ENCODE results near the gene RASA3. TPM values are rescaled to one million over a fixed set of nuclear protein-coding genes. Genes with fewer than 3 reads are reported as not detected.

RASA3 gene
- total RNA-seq, 1 experiment from 2014 or later = 18.6 TPM

DNA sequence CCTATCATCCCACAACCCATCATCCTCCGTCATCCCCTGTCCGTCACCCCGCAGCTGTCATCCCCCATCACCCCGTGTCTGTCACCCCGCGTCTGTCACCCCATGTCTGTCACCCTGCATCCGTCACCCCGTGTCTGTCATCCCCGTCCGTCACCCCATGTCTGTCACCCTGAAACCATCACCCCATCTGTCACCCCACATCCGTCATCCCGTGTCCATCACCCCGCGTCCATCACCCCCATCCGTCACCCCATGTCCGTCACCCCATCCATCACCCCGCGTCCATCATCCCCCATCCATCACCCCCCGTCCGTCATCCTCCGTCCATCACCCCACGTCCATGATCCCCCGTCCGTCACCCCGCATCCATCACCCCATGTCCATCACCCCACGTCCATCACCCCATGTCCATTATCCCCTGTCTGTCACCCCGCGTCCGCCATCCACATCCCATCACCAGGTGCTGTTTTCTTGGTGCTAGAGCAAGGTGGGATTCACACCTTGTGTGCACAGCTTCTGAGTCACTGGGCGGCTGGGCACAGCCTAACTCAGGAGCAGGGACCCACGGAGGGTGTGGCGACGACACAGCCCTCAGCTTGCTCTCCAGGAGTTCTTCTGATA lies 24.2 kb downstream of the RASA3 start:
- Histone ChIP-seq H3K9me2 (ENCODE audit: insufficient read depth) (no peaks in the 10 kb centered on the region), H3K27ac (ENCODE audit: low read depth, low read length) (no peak overlapping the region), H3K4me1 (ENCODE audit: control insufficient read depth in 1 of 2, insufficient read depth in 2 of 2, low read length in 2 of 2) (no peaks in the 10 kb centered on the region), H4K20me1 (ENCODE audit: insufficient read depth) (no peaks in the 10 kb centered on the region), H3K27me3 (ENCODE audit: insufficient read depth, low read length) (no peaks in the 10 kb centered on the region), H3K4me2 (ENCODE audit: low read length) (no peak overlapping the region), H3K79me2 (ENCODE audit: insufficient read depth, low read length) (peaks cover 71% of the 10 kb centered on the region), H2AFZ (ENCODE audit: low read depth, low read length, poor library complexity, severe bottlenecking) (no peak overlapping the region), H3K4me3 (replicated peaks in 1 of 2; ENCODE audit: low read depth in 1 of 2, low read length in 2 of 2) (no peak overlapping the region), H3K9ac (ENCODE audit: low read length) (no peak overlapping the region), H3K9me3 (ENCODE audit: control insufficient read depth in 1 of 2, insufficient read depth in 1 of 2, low read depth in 1 of 2, low read length in 2 of 2) (no peaks in the 10 kb centered on the region), H3K36me3 (ENCODE audit: control insufficient read depth in 1 of 2, insufficient read depth in 2 of 2, low read length in 2 of 2) (no peaks in the 10 kb centered on the region)
- POLR2A ChIA-PET = no interaction called here
- CTCF ChIA-PET = no interaction called here
- no peak for TF ChIP-seq POLR2AphosphoS5 (IDR thresholded peaks at IDR 0.05; ENCODE audit: low read depth, low read length)
- TF ChIP-seq ZNF274 (IDR thresholded peaks at IDR 0.05; ENCODE audit: low read depth, low read length) = no peak
- no peak for TF ChIP-seq RAD21 (IDR thresholded peaks at IDR 0.05; ENCODE audit: low read depth)
- no peak for TF ChIP-seq SRF (IDR thresholded peaks at IDR 0.05; ENCODE audit: low read depth)
- no peak for TF ChIP-seq YY1 (IDR thresholded peaks at IDR 0.05; ENCODE audit: extremely low read depth, insufficient replicate concordance, low read depth, low read length)
- TF ChIP-seq SIN3A (IDR thresholded peaks at IDR 0.05; ENCODE audit: low read depth) = no peak
- no peak for TF ChIP-seq JUND (IDR thresholded peaks at IDR 0.05)
- TF ChIP-seq, protein P1, sequence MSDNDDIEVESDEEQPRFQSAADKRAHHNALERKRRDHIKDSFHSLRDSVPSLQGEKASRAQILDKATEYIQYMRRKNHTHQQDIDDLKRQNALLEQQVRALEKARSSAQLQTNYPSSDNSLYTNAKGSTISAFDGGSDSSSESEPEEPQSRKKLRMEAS (IDR thresholded peaks at IDR 0.05) = no peak
- TF ChIP-seq POLR2A (IDR thresholded peaks at IDR 0.05; ENCODE audit: borderline replicate concordance, extremely low read depth, insufficient read depth, insufficient read length) = no peak
- TF ChIP-seq EZH2 (IDR thresholded peaks at IDR 0.05) = no peak
- no peak for TF ChIP-seq CEBPB (IDR thresholded peaks at IDR 0.05; ENCODE audit: low read depth)
- TF ChIP-seq ZFX (IDR thresholded peaks at IDR 0.05) = no peak
- no peak for TF ChIP-seq CBX3 (IDR thresholded peaks at IDR 0.05; ENCODE audit: low read depth)
- RAD21 ChIA-PET (ENCODE audit: low non-redundant PET in 1 of 2, low total read pairs in 2 of 2, uncharacterized antibody in 2 of 2, unreplicated experiment in 2 of 2) = no interaction called here
- ATAC-seq (no peak), DNase-seq (ENCODE audit: low read depth, low spot score) (no peak)
- no TSS peak for BruUV-seq (replicated peaks)
- intact Hi-C loops (cut with micrococcal nuclease) = no loop called here

DNA sequence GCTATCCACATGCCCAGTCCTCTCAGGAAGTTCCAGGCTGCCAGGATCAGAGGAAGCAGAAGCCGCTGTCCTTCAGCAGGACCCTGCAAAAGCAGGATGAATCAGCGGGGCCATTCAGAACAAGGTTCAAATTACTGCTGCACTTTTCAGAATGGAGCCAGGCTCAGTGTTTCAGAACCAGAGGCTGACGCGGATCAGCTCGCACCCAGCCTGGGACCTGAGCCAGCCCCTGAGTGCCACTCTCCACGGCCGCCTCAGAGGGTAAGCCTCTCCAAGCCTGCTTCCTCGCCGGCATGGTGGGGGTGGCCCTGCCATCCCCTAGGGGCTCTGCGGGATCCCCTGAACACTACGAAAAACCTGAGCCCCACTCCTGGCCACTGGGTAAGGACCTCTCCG lies 24.7 kb downstream of the RASA3 start:
- ATAC-seq (no peak), DNase-seq (ENCODE audit: low read depth, low spot score) (no peak)
- no peaks in the 10 kb centered on the region for H3K4me1 ChIP-seq (ENCODE audit: control insufficient read depth in 1 of 2, insufficient read depth in 2 of 2, low read length in 2 of 2)
- no peak overlapping the region for H3K9ac ChIP-seq (ENCODE audit: low read length)
- no peak overlapping the region for H3K4me2 ChIP-seq (ENCODE audit: low read length)
- ChIA-PET RAD21 (ENCODE audit: low non-redundant PET in 1 of 2, low total read pairs in 2 of 2, uncharacterized antibody in 2 of 2, unreplicated experiment in 2 of 2) (no interaction called here), CTCF (no interaction called here), POLR2A (no interaction called here)
- no peaks in the 10 kb centered on the region for H4K20me1 ChIP-seq (ENCODE audit: insufficient read depth)
- H2AFZ ChIP-seq (ENCODE audit: low read depth, low read length, poor library complexity, severe bottlenecking) = no peak overlapping the region
- BruUV-seq (replicated peaks) = no TSS peak
- no peaks in the 10 kb centered on the region for H3K36me3 ChIP-seq (ENCODE audit: control insufficient read depth in 1 of 2, insufficient read depth in 2 of 2, low read length in 2 of 2)
- no peak overlapping the region for H3K4me3 ChIP-seq (replicated peaks in 1 of 2; ENCODE audit: low read depth in 1 of 2, low read length in 2 of 2)
- H3K9me3 ChIP-seq (ENCODE audit: control insufficient read depth in 1 of 2, insufficient read depth in 1 of 2, low read depth in 1 of 2, low read length in 2 of 2) = no peaks in the 10 kb centered on the region
- no peaks in the 10 kb centered on the region for H3K9me2 ChIP-seq (ENCODE audit: insufficient read depth)
- H3K79me2 ChIP-seq (ENCODE audit: insufficient read depth, low read length) = peaks cover 66% of the 10 kb centered on the region
- H3K27me3 ChIP-seq (ENCODE audit: insufficient read depth, low read length) = no peaks in the 10 kb centered on the region
- intact Hi-C loops (cut with micrococcal nuclease) = no loop called here
- H3K27ac ChIP-seq (ENCODE audit: low read depth, low read length) = no peak overlapping the region
- TF ChIP-seq, protein P2, sequence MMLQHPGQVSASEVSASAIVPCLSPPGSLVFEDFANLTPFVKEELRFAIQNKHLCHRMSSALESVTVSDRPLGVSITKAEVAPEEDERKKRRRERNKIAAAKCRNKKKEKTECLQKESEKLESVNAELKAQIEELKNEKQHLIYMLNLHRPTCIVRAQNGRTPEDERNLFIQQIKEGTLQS (IDR thresholded peaks at IDR 0.05) = no peak
- TF ChIP-seq SP1 (IDR thresholded peaks at IDR 0.05; ENCODE audit: low read depth) = no peak
- TF ChIP-seq, protein P3, sequence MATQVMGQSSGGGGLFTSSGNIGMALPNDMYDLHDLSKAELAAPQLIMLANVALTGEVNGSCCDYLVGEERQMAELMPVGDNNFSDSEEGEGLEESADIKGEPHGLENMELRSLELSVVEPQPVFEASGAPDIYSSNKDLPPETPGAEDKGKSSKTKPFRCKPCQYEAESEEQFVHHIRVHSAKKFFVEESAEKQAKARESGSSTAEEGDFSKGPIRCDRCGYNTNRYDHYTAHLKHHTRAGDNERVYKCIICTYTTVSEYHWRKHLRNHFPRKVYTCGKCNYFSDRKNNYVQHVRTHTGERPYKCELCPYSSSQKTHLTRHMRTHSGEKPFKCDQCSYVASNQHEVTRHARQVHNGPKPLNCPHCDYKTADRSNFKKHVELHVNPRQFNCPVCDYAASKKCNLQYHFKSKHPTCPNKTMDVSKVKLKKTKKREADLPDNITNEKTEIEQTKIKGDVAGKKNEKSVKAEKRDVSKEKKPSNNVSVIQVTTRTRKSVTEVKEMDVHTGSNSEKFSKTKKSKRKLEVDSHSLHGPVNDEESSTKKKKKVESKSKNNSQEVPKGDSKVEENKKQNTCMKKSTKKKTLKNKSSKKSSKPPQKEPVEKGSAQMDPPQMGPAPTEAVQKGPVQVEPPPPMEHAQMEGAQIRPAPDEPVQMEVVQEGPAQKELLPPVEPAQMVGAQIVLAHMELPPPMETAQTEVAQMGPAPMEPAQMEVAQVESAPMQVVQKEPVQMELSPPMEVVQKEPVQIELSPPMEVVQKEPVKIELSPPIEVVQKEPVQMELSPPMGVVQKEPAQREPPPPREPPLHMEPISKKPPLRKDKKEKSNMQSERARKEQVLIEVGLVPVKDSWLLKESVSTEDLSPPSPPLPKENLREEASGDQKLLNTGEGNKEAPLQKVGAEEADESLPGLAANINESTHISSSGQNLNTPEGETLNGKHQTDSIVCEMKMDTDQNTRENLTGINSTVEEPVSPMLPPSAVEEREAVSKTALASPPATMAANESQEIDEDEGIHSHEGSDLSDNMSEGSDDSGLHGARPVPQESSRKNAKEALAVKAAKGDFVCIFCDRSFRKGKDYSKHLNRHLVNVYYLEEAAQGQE (IDR thresholded peaks at IDR 0.05; ENCODE audit: low read depth) = no peak
- no peak for TF ChIP-seq EGR1 (IDR thresholded peaks at IDR 0.05; ENCODE audit: low read depth)
- TF ChIP-seq POLR2AphosphoS5 (IDR thresholded peaks at IDR 0.05; ENCODE audit: low read depth, low read length) = no peak

Data from HCT116 (cell line).